ENCODE data around the gene ARID1B. TPM values are rescaled to one million over a fixed set of nuclear protein-coding genes. Genes with fewer than 3 reads are reported as not detected.

ARID1B gene
- total and polyA plus RNA-seq, 9 of the 15 experiments (the other 6 are each of a cell fraction or from before 2014, with no cell fraction given) = 12.5 to 50.5 (median 25.8) TPM

DNA sequence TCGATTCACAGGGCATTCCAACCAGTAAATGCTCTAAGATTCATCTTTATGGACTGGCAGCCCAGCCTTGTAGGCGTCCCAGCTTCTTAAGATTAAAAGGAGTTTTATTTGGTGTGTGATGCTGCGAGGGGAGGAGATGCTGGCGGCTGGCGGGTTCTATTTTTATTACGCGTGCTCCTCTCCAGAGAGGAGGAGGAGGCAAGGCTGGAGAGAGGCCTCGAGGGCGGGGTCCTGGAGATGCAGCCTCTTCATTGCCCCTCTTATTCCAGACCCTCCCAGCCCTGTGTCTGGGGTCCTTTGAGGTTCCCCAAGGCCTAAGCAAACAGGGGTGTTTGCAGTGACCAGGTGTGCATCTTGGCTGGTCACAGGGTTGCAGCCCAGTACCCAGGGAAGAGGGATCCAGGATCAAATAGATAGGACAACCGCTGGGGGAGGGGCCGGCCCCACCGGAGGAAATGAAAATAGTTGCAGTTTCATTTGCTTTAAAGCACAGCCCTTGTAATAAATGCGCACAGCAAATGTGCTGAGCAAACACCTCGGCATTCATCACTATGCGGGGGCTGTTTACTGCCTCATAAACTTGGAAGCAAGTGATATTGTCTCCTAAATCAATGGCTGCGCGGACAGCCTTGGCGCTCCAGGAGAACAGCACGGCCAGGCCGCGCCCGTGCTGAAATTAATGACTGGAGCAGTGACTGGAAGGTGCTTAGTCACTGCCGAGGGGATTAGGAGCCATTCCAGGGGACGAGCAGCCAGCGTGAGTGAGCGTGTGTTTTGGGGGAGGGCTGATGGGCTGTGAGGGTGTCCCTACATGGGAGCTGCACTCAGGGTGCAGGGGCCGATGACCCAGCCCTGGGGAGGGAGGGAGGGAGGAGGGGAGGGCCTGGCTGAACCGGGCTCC lies 463.1 kb downstream of the ARID1B start (continued):
- TF ChIP-seq, protein P1, sequence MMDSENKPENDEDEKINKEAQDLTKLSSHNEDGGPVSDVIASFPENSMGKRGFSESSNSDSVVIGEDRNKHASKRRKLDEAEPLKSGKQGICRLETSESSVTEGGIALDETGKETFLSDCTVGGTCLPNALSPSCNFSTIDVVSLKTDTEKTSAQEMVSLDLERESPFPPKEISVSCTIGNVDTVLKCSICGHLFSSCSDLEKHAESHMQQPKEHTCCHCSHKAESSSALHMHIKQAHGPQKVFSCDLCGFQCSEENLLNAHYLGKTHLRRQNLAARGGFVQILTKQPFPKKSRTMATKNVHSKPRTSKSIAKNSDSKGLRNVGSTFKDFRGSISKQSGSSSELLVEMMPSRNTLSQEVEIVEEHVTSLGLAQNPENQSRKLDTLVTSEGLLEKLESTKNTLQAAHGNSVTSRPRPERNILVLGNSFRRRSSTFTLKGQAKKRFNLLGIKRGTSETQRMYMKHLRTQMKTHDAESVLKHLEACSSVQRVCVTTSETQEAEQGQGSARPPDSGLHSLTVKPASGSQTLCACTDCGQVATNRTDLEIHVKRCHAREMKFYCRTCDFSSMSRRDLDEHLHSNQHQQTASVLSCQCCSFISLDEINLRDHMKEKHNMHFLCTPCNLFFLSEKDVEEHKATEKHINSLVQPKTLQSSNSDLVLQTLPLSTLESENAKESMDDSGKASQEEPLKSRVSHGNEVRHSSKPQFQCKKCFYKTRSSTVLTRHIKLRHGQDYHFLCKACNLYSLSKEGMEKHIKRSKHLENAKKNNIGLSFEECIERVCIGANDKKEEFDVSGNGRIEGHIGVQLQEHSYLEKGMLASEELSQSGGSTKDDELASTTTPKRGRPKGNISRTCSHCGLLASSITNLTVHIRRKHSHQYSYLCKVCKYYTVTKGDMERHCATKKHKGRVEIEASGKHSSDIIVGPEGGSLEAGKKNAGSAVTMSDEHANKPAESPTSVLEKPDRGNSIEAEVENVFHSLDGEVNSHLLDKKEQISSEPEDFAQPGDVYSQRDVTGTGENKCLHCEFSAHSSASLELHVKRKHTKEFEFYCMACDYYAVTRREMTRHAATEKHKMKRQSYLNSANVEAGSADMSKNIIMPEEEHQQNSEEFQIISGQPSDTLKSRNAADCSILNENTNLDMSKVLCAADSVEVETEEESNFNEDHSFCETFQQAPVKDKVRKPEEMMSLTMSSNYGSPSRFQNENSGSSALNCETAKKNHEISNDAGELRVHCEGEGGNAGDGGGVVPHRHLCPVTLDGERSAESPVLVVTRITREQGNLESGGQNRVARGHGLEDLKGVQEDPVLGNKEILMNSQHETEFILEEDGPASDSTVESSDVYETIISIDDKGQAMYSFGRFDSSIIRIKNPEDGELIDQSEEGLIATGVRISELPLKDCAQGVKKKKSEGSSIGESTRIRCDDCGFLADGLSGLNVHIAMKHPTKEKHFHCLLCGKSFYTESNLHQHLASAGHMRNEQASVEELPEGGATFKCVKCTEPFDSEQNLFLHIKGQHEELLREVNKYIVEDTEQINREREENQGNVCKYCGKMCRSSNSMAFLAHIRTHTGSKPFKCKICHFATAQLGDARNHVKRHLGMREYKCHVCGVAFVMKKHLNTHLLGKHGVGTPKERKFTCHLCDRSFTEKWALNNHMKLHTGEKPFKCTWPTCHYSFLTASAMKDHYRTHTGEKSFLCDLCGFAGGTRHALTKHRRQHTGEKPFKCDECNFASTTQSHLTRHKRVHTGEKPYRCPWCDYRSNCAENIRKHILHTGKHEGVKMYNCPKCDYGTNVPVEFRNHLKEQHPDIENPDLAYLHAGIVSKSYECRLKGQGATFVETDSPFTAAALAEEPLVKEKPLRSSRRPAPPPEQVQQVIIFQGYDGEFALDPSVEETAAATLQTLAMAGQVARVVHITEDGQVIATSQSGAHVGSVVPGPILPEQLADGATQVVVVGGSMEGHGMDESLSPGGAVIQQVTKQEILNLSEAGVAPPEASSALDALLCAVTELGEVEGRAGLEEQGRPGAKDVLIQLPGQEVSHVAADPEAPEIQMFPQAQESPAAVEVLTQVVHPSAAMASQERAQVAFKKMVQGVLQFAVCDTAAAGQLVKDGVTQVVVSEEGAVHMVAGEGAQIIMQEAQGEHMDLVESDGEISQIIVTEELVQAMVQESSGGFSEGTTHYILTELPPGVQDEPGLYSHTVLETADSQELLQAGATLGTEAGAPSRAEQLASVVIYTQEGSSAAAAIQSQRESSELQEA (IDR thresholded peaks at IDR 0.05; ENCODE audit: low read depth) = no peak
- peak; percentile 61; the same call in 1 of the 2 replicates for TF ChIP-seq ZBTB7A (IDR thresholded peaks at IDR 0.05; ENCODE audit: borderline replicate concordance, control insufficient read depth, low read depth, low read length)
- TF ChIP-seq ZNF583 (CRISPR knock-in tag; IDR thresholded peaks at IDR 0.05) = no peak
- TF ChIP-seq MYC (IDR thresholded peaks at IDR 0.05; ENCODE audit: low read depth, low read length) = peak; percentile 77
- TF ChIP-seq MYC (CRISPR knock-in tag; IDR thresholded peaks at IDR 0.05; ENCODE audit: borderline replicate concordance, low read depth) = no peak
- no peak for TF ChIP-seq U2AF2 (optimal IDR thresholded peaks at IDR 0.05; ENCODE audit: low read depth, low read length)
- TF ChIP-seq, protein P2, sequence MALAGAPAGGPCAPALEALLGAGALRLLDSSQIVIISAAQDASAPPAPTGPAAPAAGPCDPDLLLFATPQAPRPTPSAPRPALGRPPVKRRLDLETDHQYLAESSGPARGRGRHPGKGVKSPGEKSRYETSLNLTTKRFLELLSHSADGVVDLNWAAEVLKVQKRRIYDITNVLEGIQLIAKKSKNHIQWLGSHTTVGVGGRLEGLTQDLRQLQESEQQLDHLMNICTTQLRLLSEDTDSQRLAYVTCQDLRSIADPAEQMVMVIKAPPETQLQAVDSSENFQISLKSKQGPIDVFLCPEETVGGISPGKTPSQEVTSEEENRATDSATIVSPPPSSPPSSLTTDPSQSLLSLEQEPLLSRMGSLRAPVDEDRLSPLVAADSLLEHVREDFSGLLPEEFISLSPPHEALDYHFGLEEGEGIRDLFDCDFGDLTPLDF (CRISPR knock-in tag; IDR thresholded peaks at IDR 0.05) = no peak
- TF ChIP-seq HMG20A (CRISPR knock-in tag; conservative IDR thresholded peaks at IDR 0.05) = no peak
- no peak for TF ChIP-seq HOXB6 (CRISPR knock-in tag; IDR thresholded peaks at IDR 0.05; ENCODE audit: borderline replicate concordance)
- TF ChIP-seq RFX7 (CRISPR knock-in tag; IDR thresholded peaks at IDR 0.05) = no peak
- peak; percentile 74 for TF ChIP-seq TAF1 (IDR thresholded peaks at IDR 0.05; ENCODE audit: control insufficient read depth, extremely low read depth, insufficient read depth, low read length, severe bottlenecking)
- no peak for TF ChIP-seq BMI1 (IDR thresholded peaks at IDR 0.05; ENCODE audit: low read length)
- TF ChIP-seq, protein P3, sequence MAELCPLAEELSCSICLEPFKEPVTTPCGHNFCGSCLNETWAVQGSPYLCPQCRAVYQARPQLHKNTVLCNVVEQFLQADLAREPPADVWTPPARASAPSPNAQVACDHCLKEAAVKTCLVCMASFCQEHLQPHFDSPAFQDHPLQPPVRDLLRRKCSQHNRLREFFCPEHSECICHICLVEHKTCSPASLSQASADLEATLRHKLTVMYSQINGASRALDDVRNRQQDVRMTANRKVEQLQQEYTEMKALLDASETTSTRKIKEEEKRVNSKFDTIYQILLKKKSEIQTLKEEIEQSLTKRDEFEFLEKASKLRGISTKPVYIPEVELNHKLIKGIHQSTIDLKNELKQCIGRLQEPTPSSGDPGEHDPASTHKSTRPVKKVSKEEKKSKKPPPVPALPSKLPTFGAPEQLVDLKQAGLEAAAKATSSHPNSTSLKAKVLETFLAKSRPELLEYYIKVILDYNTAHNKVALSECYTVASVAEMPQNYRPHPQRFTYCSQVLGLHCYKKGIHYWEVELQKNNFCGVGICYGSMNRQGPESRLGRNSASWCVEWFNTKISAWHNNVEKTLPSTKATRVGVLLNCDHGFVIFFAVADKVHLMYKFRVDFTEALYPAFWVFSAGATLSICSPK (IDR thresholded peaks at IDR 0.05; ENCODE audit: borderline replicate concordance) = no peak
- TF ChIP-seq ASH1L (IDR thresholded peaks at IDR 0.05; ENCODE audit: borderline replicate concordance, low read depth, partially characterized antibody) = no peak
- TF ChIP-seq POU5F1 (IDR thresholded peaks at IDR 0.05; ENCODE audit: borderline replicate concordance, low read depth, low read length, partially characterized antibody) = no peak
